ENCODE data around the gene KCNQ1.

DNA sequence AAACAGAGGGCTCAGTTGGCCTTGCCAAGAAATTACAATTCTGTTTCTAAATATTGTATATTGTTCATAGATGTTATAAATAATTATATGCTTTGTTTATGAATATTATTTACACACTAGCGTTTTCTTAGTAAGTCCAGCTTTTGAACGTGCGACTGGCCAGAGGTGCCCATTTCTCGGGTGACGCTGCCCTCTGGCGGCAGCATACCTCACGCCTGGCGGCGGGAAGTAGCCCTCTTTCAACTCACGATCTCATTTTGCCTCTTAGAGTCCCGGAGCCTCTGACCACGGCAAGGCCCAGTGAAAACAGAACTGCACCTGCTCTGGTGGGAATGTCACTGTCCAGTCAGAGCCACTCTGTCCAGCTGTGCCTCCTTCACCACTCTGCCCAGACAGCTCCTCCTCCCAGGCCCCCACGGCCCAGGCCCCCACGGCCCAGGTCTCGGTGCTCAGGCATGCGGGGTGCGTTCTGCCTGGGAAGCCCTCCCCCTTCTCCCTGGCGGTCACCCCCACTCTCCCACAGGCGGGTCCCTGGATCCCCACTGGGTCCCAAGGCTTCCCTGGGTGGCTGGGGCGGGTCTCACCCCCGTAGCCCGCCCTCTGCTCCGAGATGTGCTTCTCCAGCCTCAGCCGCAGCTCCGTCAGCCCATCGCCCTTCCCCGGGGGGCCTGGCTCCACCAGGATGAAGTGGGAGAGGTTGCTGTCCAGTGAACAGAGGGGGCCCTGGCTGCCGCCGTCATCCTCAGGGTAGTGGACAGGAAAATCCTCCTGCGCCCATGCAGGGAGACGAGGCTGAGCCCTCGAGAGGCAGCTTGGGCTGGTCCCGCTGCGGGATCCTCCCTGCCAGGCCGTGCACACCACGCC lies 24.9 kb upstream of the KCNQ1 start:
- TF ChIP-seq, protein P1, sequence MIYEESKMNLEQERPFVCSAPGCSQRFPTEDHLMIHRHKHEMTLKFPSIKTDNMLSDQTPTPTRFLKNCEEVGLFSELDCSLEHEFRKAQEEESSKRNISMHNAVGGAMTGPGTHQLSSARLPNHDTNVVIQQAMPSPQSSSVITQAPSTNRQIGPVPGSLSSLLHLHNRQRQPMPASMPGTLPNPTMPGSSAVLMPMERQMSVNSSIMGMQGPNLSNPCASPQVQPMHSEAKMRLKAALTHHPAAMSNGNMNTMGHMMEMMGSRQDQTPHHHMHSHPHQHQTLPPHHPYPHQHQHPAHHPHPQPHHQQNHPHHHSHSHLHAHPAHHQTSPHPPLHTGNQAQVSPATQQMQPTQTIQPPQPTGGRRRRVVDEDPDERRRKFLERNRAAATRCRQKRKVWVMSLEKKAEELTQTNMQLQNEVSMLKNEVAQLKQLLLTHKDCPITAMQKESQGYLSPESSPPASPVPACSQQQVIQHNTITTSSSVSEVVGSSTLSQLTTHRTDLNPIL (CRISPR knock-in tag; IDR thresholded peaks at IDR 0.05; ENCODE audit: low read depth), result no peak
- TF ChIP-seq ZFP3 (CRISPR knock-in tag; IDR thresholded peaks at IDR 0.05) (no peak), TOX (CRISPR knock-in tag; IDR thresholded peaks at IDR 0.05; ENCODE audit: borderline replicate concordance) (no peak), PATZ1 (CRISPR knock-in tag; IDR thresholded peaks at IDR 0.05; ENCODE audit: borderline replicate concordance) (no peak), PPARA (CRISPR knock-in tag; IDR thresholded peaks at IDR 0.05; ENCODE audit: borderline replicate concordance) (no peak), GLIS3 (CRISPR knock-in tag; IDR thresholded peaks at IDR 0.05) (no peak), CSDC2 (CRISPR knock-in tag; IDR thresholded peaks at IDR 0.05) (no peak)

Measured in SK-N-SH treated with all-trans-retinoic acid at 6 μM for 48 hours (cell line).